Occipital lobe (tissue), 3 donors: ENCODE results near the gene ARL14. TPM values are rescaled to one million over a fixed set of nuclear protein-coding genes. Genes with fewer than 3 reads are reported as not detected.

Source experiments
- DNase-seq: peaks from one replicate; lab custom pipeline; 2025; lab: John Stamatoyannopoulos, UW
- small RNA-seq: library from RNA; depleted of rRNA; stranded (forward); fragments of <200 nt; gene quantifications from one replicate; pipeline ENCODE3, GENCODE V24; 2014
- total RNA-seq: library from RNA; depleted of rRNA; stranded (reverse); fragments of >200 nt; gene quantifications from one replicate; pipeline ENCODE4 v1.2.3, GENCODE V29; 2014

ARL14 gene
- total RNA-seq, 1 donor from 2014 or later, result not detected

DNA sequence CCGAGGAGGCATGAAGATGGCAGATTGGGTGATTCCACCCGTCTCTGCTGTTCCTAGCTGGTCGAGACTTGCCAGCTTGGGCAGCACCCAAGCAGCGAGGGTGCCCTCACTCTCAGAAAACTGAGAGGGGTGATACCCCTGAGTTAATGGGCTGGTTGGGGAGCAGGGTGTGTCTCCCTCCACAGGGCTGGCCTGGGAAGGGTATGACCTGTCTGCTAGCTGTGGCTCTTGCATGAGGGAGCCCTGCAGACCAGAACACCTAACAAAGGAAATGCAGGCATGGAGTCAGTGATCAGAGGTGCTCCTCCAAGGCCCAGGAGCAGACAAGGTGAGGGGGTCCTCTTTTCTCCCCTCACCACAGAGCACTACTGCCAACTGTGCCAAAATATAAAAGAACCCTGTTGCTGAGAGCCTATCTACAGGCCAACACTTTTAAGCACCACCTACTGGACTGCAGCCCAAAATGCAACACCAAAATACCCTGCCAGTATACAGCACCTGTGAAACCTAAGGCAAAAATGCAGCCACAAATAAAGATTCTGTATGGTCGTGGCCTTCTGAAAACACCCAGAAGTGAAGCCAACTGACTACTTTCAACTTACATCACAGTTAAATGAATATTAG lies 43.3 kb downstream of the ARL14 start:
- DNase-seq, result no peak

DNA sequence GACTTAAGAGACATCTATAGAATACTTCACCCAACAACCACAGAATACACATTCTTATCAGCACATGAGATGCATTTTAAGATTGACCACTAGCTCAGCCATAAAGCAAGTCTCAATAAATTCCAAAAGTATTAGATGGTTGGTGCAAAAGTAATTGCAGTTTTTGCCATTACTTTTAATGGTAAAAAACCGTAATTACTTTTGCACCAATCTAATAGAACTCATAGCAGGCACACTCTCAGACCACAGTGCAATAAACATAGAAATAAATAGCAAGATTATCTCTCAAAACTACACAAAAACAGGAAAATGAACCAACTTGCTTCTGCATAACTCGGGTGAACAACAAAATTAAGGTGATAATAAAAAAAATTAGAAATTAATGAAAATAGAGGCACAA lies 45.4 kb downstream of the ARL14 start:
- no peak for DNase-seq

DNA sequence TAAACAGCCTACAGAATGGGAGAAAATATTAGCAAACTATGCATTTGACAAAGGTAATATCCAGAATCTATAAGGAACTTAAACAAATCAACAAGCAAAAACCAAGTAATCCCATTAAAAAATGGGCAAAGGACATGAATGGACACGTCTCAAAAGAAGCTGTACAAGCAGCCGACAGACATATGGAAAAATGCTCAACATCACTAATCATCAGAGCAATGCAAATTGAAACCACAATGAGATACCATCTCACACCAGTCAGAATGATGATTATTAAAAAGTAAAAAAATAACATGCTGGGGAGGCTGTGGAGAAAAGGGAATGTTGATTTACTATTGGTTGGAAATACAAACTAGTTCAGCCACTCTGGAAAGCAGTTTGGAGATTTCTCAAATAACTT lies 48.4 kb downstream of the ARL14 start:
- DNase-seq, result no peak

Small RNA genes within 50 kb of the gene (small RNA-seq; reads per million reads assigned to genes)
- gene RF00139, result not detected

Other genes starting within 250 kb of the ARL14 start
- 14.3 TPM for gene TRIM59, start 227.4 kb upstream of the ARL14 start, total RNA-seq
- gene KPNA4, start 111.6 kb upstream of the ARL14 start, total RNA-seq, result 49.0 TPM
- gene PPM1L, start 79.1 kb downstream of the ARL14 start, total RNA-seq, result 90.3 TPM